Kidney epithelial cell (primary cell): ENCODE measurements around the gene ZFP64. TPM values are rescaled to one million over a fixed set of nuclear protein-coding genes. Genes with fewer than 3 reads are reported as not detected.

Experiments used
- DNase-seq: peaks from one replicate; pipeline ENCODE4 v3.0.0-alpha.2; 2010; ENCODE audit warnings: low read depth
- H3K27me3 ChIP-seq: 2 replicates; pipeline ENCODE4 v1.6.0; 2011; ENCODE audit warnings: low read length; ENCODE audit not compliant: control insufficient read depth, insufficient read depth
- H3K36me3 ChIP-seq: 2 replicates; pipeline ENCODE4 v1.5.1; 2011; ENCODE audit warnings: low read length; ENCODE audit not compliant: control insufficient read depth, insufficient read depth
- H3K4me3 ChIP-seq: 2 replicates; pipeline ENCODE4 v1.5.1; 2011; ENCODE audit warnings: low read depth, mild to moderate bottlenecking, control low read depth, low read length
- CTCF ChIP-seq: IDR thresholded peaks from 2 replicates; pipeline ENCODE4 v1.5.1; 2011; ENCODE audit warnings: mild to moderate bottlenecking, moderate library complexity, low read length, control low read depth, inconsistent platforms; ENCODE audit not compliant: insufficient read depth, poor library complexity, severe bottlenecking
- total RNA-seq: library from RNA; depleted of rRNA; stranded (reverse); fragments of >200 nt; gene quantifications from 2 replicates; pipeline ENCODE4 v1.2.3, GENCODE V29; 2015

The ZFP64 gene
- total RNA-seq, 1 donor from 2014 or later: 49.6 TPM

GRCh38 chr20:52118016-52118623 lies 73.5 kb downstream of the ZFP64 start:
- H3K36me3 ChIP-seq: no peaks in the 10 kb centered on the region
- no peaks in the 10 kb centered on the region for H3K27me3 ChIP-seq
- DNase-seq: no peak
- H3K4me3 ChIP-seq: no peak overlapping the region
- no peak for TF ChIP-seq CTCF

DNA sequence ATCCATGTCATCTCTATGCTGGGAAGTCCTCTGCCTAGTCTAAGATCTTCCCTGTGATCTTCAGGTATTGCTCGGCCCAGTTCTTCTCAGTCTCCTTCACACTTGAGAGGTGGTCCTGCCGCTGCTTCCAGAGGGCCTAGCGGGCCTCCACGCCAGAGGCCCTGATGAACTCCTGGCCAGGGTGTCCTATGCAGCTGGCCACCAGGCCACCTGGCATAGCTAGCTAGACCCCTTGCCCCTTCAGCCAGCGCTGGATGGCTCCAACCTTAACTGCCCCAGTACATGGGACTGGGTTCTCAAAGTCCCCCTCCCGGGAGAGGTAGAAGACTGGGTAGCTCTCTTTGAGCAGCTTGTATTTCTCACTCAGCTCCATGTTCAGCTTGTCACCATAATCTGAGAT lies 81.1 kb downstream of the ZFP64 start:
- Histone ChIP-seq H3K36me3 (no peaks in the 10 kb centered on the region), H3K27me3 (no peaks in the 10 kb centered on the region), H3K4me3 (no peak overlapping the region)
- TF ChIP-seq CTCF: no peak
- no peak for DNase-seq

DNA sequence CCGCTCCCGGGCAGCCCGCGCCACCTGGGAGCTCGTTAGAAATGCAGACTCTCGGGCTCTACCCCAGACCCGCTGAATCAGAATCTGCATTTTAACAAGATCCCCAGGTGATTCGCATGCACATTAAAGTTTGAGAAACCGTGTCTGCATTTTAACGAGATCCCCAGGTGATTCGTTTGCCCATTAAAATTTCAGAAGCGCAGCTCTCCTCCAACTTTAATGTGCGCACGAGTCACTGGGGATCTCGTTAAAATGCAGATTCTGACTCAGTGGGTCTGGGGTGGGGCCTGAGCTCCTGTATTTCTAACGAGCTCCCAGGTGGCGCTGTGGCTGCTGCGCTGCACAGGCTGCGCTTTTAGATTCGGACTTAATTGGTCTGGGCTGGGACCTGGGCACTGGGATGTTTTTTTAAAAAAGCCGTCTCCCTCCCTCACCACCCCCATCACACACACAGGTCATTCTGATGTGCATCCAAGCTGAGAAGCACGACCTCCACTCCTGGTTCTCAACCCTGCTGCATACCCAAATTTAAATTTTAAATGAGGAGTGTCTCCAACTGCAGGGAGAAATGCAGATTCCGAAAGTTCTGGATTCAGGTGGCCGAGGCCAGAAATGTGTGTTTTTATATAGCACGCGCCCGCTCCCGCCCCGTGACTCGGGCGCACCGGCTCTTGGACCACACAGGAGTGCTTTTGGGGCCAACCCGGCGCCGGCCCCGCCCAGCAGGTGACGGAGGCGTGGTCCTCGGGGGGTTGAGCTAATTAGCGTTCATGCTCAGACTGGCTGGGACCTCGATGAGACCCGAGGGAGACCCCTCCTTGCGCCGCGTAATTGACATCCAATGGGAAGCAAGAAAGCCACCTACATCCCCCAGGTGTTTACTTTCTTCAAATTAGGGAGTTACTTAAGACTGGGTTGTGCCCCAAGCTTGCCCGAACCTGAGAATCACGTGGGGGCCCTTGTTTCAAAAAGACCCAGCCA lies 85.8 kb downstream of the ZFP64 start:
- peak; percentile 55 for TF ChIP-seq CTCF
- Histone ChIP-seq H3K4me3 (peak overlapping the region; percentile 69), H3K27me3 (no peaks in the 10 kb centered on the region), H3K36me3 (no peaks in the 10 kb centered on the region)
- no peak for DNase-seq

DNA sequence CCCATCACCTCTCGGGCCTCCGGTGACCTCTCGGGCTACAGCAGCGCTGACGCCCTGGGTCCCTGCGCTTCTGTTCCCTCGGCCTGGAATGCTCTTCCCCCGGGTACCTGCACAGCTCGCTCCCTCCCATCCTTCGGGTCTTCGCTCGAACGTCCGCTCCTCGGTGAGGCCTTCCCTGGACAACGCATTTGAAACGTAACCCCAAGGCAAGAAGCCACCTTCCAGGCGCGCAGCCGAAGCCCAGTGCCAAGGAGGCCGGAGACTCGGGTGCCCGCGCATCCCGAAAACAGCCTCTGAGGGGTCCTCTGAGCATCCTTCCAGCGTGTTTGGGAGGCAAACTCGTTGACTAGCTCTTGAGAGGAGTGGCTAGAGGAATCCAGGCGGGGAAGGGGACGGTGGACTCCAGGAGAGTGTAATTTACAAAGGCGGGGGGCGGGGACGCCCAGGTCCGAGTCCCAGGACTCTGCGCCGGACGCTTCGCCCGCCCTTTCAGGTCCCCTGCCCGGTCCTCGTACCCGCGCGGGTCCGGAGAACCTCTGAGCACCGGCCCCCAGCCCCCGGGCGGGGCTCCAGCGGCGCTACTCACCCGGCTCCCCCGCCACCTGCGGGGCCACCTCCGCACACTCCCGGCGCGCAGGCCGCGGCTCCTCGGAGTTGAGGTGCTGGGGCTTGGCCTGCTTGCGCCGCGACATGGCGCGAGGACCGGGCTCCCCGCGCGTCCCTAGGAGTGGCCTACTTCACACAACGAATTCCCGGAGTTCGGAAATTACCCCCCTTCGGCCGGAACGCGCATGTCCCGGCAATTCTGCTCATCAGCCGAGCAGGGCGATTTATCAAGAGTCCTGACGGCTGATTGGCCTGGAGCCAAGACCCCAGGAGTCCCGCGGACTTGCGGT lies 86.8 kb downstream of the ZFP64 start:
- no peak for DNase-seq
- Histone ChIP-seq H3K36me3 (no peaks in the 10 kb centered on the region), H3K27me3 (no peaks in the 10 kb centered on the region), H3K4me3 (peak overlapping the region; percentile 69)
- TF ChIP-seq CTCF: no peak

DNA sequence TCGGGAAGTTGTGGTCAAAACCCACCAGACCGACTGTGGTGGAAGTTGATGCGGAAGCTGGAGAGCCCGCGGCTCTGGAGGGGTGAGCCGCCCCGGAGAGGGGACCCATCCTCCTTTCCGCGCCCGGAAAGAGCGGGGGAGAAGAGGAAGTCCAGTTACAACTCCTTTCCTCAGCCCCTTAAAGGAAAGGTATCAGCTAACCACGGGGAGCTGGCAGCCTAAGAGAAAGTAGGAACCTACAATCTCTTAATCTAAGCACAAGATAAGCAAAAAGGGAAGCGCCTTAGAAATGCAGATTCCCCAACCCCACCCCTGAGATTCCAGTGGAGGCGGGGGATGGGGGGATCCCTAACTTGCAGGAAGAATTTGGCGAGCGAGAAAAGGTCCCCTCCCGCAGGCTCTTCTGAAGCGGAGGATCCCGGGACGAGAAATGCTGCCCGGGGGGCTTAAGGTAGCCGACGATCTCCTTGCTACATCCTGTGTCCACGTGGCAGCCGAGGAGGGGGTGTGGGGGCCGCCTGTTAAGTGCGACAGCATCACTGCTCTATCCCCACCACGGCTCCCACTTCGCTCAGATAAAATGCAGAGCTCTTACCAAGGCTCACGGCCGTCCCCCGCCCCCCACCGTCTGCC lies 87.5 kb downstream of the ZFP64 start:
- no peak for DNase-seq
- no peak for TF ChIP-seq CTCF

More for the DNA sequence above, 87.5 kb downstream of the ZFP64 start:
- Histone ChIP-seq H3K4me3 (peak overlapping the region; percentile 69), H3K36me3 (no peaks in the 10 kb centered on the region), H3K27me3 (no peaks in the 10 kb centered on the region)
